SU-DHL-6 (cell line): ENCODE results near the gene TPRA1.

Experiments
- EZH2phosphoT487 ChIP-seq: fragments of 200-600 bp; sonication (generic), shearing (Covaris generic); conservative IDR thresholded peaks from 2 replicates; pipeline ENCODE4 v1.6.1; 2018; ENCODE audit warnings: mild to moderate bottlenecking, antibody characterized with exemption, low read length, moderate library complexity, mixed read lengths
- TF ChIP-seq, protein P1 (sequence below): fragments of 200-600 bp; sonication (generic); IDR thresholded peaks from one replicate; pipeline ENCODE4 v1.5.1; 2017; ENCODE audit warnings: antibody characterized with exemption, mild to moderate bottlenecking, low read length, moderate library complexity; ENCODE audit not compliant: insufficient read depth, poor library complexity, severe bottlenecking

DNA sequence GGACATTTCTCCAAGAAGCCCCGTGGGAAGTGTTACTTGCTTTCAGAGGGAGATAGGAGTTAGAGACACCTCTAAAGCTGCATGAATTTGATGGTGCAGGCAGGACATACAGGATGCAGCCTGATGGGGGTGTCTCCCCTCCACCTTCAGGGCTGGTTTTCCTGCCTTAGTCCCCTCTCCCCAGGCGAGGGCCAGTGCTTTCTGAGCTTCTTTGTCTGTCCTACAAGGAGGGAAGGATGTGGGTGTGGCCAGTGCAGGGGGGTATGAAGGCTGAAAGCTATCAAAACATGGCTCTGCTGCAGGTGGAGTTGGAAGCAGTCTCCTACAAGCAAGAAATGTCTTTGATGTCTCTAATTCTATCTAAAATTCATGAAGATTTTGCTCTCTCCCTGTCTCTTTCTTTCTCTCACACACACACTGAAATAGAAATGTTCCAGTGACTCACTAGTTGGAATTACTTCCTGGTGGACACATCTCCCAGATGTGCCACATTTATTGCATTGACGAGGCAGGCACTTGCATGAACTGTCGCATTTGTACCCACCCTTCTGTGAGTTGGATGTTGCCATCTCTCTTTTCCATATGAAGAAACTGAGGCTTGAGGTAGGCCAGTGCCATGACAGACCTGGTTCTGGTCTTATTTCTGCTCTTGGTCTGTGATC lies 24.5 kb upstream of the TPRA1 start:
- TF ChIP-seq, protein P1, sequence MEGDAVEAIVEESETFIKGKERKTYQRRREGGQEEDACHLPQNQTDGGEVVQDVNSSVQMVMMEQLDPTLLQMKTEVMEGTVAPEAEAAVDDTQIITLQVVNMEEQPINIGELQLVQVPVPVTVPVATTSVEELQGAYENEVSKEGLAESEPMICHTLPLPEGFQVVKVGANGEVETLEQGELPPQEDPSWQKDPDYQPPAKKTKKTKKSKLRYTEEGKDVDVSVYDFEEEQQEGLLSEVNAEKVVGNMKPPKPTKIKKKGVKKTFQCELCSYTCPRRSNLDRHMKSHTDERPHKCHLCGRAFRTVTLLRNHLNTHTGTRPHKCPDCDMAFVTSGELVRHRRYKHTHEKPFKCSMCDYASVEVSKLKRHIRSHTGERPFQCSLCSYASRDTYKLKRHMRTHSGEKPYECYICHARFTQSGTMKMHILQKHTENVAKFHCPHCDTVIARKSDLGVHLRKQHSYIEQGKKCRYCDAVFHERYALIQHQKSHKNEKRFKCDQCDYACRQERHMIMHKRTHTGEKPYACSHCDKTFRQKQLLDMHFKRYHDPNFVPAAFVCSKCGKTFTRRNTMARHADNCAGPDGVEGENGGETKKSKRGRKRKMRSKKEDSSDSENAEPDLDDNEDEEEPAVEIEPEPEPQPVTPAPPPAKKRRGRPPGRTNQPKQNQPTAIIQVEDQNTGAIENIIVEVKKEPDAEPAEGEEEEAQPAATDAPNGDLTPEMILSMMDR, result no peak
- no peak for TF ChIP-seq EZH2phosphoT487
